GM21515 (cell line): ENCODE data around the gene ZFYVE9.
"Not testable (repeated sequence)": the region's sequence is repeated elsewhere in the genome, so short reads cannot be mapped to it uniquely, and the experiment has no call there.

Experiments
- ATAC-seq: cut with Tn5 transposase; IDR thresholded peaks from one replicate; pipeline ENCODE4 v1.9.1; 2021; ENCODE audit not compliant: unreplicated experiment

Gene ZFYVE9

GRCh38 chr1:52150946-52151345 lies 9.1 kb downstream of the ZFYVE9 start:
- ATAC-seq, result no peak

GRCh38 chr1:52152572-52152971 lies 10.7 kb downstream of the ZFYVE9 start:
- no peak for ATAC-seq

- ATAC-seq, result no peak
Measured at GRCh38 chr1:52153010-52153409, 11.1 kb downstream of the ZFYVE9 start.

- ATAC-seq, result no peak
Measured at GRCh38 chr1:52153898-52154297, 12.0 kb downstream of the ZFYVE9 start.

- no peak for ATAC-seq
Measured at GRCh38 chr1:52156460-52156859, 14.6 kb downstream of the ZFYVE9 start.

- ATAC-seq, result no peak
Measured at GRCh38 chr1:52157582-52157981, 15.7 kb downstream of the ZFYVE9 start.

GRCh38 chr1:52158218-52158617 lies 16.3 kb downstream of the ZFYVE9 start:
- no peak for ATAC-seq

- ATAC-seq, result no peak
Measured at GRCh38 chr1:52159033-52159789, 17.3 kb downstream of the ZFYVE9 start.

GRCh38 chr1:52162947-52163346 lies 21.1 kb downstream of the ZFYVE9 start:
- no peak for ATAC-seq

- no peak for ATAC-seq
Measured at GRCh38 chr1:52164604-52165003, 22.7 kb downstream of the ZFYVE9 start.

- ATAC-seq, result no peak
Measured at GRCh38 chr1:52166996-52167753, 25.3 kb downstream of the ZFYVE9 start.

GRCh38 chr1:52168373-52169080 lies 26.6 kb downstream of the ZFYVE9 start:
- no peak for ATAC-seq

- not testable (repeated sequence) for ATAC-seq
Measured at GRCh38 chr1:52171149-52171548, 29.3 kb downstream of the ZFYVE9 start.

GRCh38 chr1:52179073-52179472 lies 37.2 kb downstream of the ZFYVE9 start:
- no peak for ATAC-seq

GRCh38 chr1:52180176-52180575 lies 38.3 kb downstream of the ZFYVE9 start:
- ATAC-seq, result no peak

GRCh38 chr1:52181759-52182158 lies 39.9 kb downstream of the ZFYVE9 start:
- not testable (repeated sequence) for ATAC-seq

- not testable (repeated sequence) for ATAC-seq
Measured at GRCh38 chr1:52182328-52182727, 40.4 kb downstream of the ZFYVE9 start.

GRCh38 chr1:52182874-52183400 lies 41.0 kb downstream of the ZFYVE9 start:
- ATAC-seq, result no peak

GRCh38 chr1:52186449-52186848 lies 44.6 kb downstream of the ZFYVE9 start:
- no peak for ATAC-seq

- ATAC-seq, result no peak
Measured at GRCh38 chr1:52189898-52190480, 48.1 kb downstream of the ZFYVE9 start.
